H9 (cell line): ENCODE results near the gene NTRK3. TPM values are rescaled to one million over a fixed set of nuclear protein-coding genes. Genes with fewer than 3 reads are reported as not detected.

Experiments used
- DNase-seq: peaks from one replicate; pipeline ENCODE4 v3.0.0-alpha.2; 2017
- H2AFZ ChIP-seq: one replicate; pipeline ENCODE4 v1.6.1; 2013; ENCODE audit warnings: mild to moderate bottlenecking, low read length, control low read depth, moderate library complexity
- H2AK5ac ChIP-seq: 2 replicates; pipeline ENCODE4 v1.6.1; 2013; ENCODE audit warnings: low read length, control low read depth, mixed read lengths; ENCODE audit not compliant: insufficient read length
- H2BK120ac ChIP-seq: one replicate; pipeline ENCODE4 v1.6.1; 2013; ENCODE audit warnings: low read depth, mild to moderate bottlenecking, low read length, control low read depth, inconsistent platforms; ENCODE audit not compliant: poor library complexity, severe bottlenecking
- H2BK12ac ChIP-seq: 2 replicates; pipeline ENCODE4 v1.6.1; 2013; ENCODE audit warnings: low read length, control low read depth, mixed read lengths, low read depth; ENCODE audit not compliant: insufficient read length
- H2BK15ac ChIP-seq: 2 replicates; pipeline ENCODE4 v1.6.1; 2013; ENCODE audit warnings: low read depth, low read length, control low read depth
- H2BK20ac ChIP-seq: one replicate; pipeline ENCODE4 v1.6.1; 2013; ENCODE audit warnings: low read depth, mild to moderate bottlenecking, low read length, control low read depth, inconsistent platforms; ENCODE audit not compliant: poor library complexity, severe bottlenecking
- H2BK5ac ChIP-seq: 2 replicates; pipeline ENCODE4 v1.6.1; 2013; ENCODE audit warnings: low read length, control low read depth, mixed read lengths; ENCODE audit not compliant: insufficient read length
- H3K14ac ChIP-seq: 2 replicates; pipeline ENCODE4 v1.6.1; 2013; ENCODE audit warnings: low read length, control low read depth; ENCODE audit not compliant: insufficient read depth
- H3K18ac ChIP-seq: 2 replicates; pipeline ENCODE4 v1.6.1; 2013; ENCODE audit warnings: low read depth, mild to moderate bottlenecking, mixed read lengths, low read length, control low read depth; ENCODE audit not compliant: insufficient read length
- H3K23ac ChIP-seq: 2 replicates; pipeline ENCODE4 v1.6.1; 2013; ENCODE audit warnings: low read length, control low read depth, mixed read lengths, low read depth; ENCODE audit not compliant: insufficient read length
- H3K23me2 ChIP-seq: 2 replicates; pipeline ENCODE4 v1.6.1; 2013; ENCODE audit warnings: low read depth, mild to moderate bottlenecking, mixed read lengths, low read length, control low read depth; ENCODE audit not compliant: insufficient read length, poor library complexity, severe bottlenecking
- H3K27ac ChIP-seq: 2 replicates; pipeline ENCODE4 v1.5.1; 2013; ENCODE audit warnings: low read length, control low read depth, mixed read lengths, low read depth; ENCODE audit not compliant: insufficient read length
- H3K27me3 ChIP-seq: 2 replicates; pipeline ENCODE4 v1.6.1; 2013; ENCODE audit warnings: low read length, control low read depth, inconsistent platforms; ENCODE audit not compliant: insufficient read depth
- H3K4ac ChIP-seq: 2 replicates; pipeline ENCODE4 v1.6.1; 2013; ENCODE audit warnings: low read depth, mild to moderate bottlenecking, control low read depth, inconsistent platforms, low read length, moderate library complexity
- H3K4me1 ChIP-seq: 2 replicates; pipeline ENCODE4 v1.6.1; 2013; ENCODE audit warnings: low read length, control low read depth, inconsistent platforms; ENCODE audit not compliant: insufficient read depth
- H3K4me2 ChIP-seq: 2 replicates; pipeline ENCODE4 v1.6.1; 2013; ENCODE audit warnings: low read length, control low read depth, mixed read lengths; ENCODE audit not compliant: insufficient read length, insufficient read depth
- H3K56ac ChIP-seq: 2 replicates; pipeline ENCODE4 v1.6.1; 2013; ENCODE audit warnings: low read depth, mild to moderate bottlenecking, mixed read lengths, low read length, control low read depth; ENCODE audit not compliant: insufficient read length
- H3K79me1 ChIP-seq: 2 replicates; pipeline ENCODE4 v1.6.1; 2013; ENCODE audit warnings: low read depth, mild to moderate bottlenecking, moderate library complexity, low read length, control low read depth, inconsistent platforms; ENCODE audit not compliant: insufficient read depth, poor library complexity, severe bottlenecking
- H3K79me2 ChIP-seq: 2 replicates; pipeline ENCODE4 v1.6.1; 2013; ENCODE audit warnings: low read length, control low read depth, inconsistent platforms; ENCODE audit not compliant: insufficient read depth
- H3K9ac ChIP-seq: 2 replicates; pipeline ENCODE4 v1.6.1; 2013; ENCODE audit warnings: low read length, control low read depth, mixed read lengths; ENCODE audit not compliant: insufficient read length; ENCODE audit errors: extremely low read depth
- H3K9me3 ChIP-seq: one replicate; pipeline ENCODE4 v1.6.1; 2013; ENCODE audit warnings: low read depth, low read length, inconsistent platforms; ENCODE audit not compliant: control insufficient read depth
- H3T11ph ChIP-seq: one replicate; pipeline ENCODE4 v1.6.1; 2013; ENCODE audit warnings: mild to moderate bottlenecking, low read length, control low read depth, inconsistent platforms
- H4K20me1 ChIP-seq: one replicate; pipeline ENCODE4 v1.6.1; 2013; ENCODE audit not compliant: control insufficient read depth, insufficient read length, insufficient read depth
- H4K5ac ChIP-seq: 2 replicates; pipeline ENCODE4 v1.6.1; 2013; ENCODE audit warnings: low read depth, mild to moderate bottlenecking, mixed read lengths, low read length, control low read depth; ENCODE audit not compliant: insufficient read length
- H4K8ac ChIP-seq: replicated peaks from 2 replicates; pipeline ENCODE4 v1.6.1; 2013; ENCODE audit warnings: low read length, control low read depth, mixed read lengths, low read depth; ENCODE audit not compliant: insufficient read length
- H4K91ac ChIP-seq: 2 replicates; pipeline ENCODE4 v1.6.1; 2013; ENCODE audit warnings: low read depth, mild to moderate bottlenecking, moderate library complexity, mixed read lengths, low read length, control low read depth; ENCODE audit not compliant: insufficient read length
- H3K27ac Mint-ChIP-seq, 3 experiments: 2 replicates in 2 of 3; 3 replicates in 1 of 3; pipeline ENCODE4 v1.8.0; 2020 to 2021; ENCODE audit warnings: mixed read lengths in 3 of 3, mild to moderate bottlenecking in 1 of 3, moderate library complexity in 1 of 3
- H3K27me3 Mint-ChIP-seq: 2 replicates; pipeline ENCODE4 v1.8.0; 2021; ENCODE audit warnings: low read depth, mild to moderate bottlenecking, moderate library complexity, mixed read lengths
- H3K36me3 Mint-ChIP-seq, 3 experiments: 2 replicates in 2 of 3; 3 replicates in 1 of 3; pipeline ENCODE4 v1.8.0; 2020 to 2021; ENCODE audit warnings: low read depth in 3 of 3, mixed read lengths in 3 of 3; ENCODE audit not compliant: insufficient read depth in 1 of 3
- H3K4me1 Mint-ChIP-seq, 2 experiments: 2 replicates each; pipeline ENCODE4 v1.8.0; 2020; ENCODE audit warnings: mixed read lengths in 2 of 2
- H3K4me3 Mint-ChIP-seq, 2 experiments: 2 replicates in 1 of 2; 3 replicates in 1 of 2; pipeline ENCODE4 v1.8.0; 2020 to 2021; ENCODE audit warnings: mild to moderate bottlenecking in 2 of 2, mixed read lengths in 2 of 2, moderate library complexity in 1 of 2
- H3K9me3 Mint-ChIP-seq, 2 experiments: 2 replicates in 1 of 2; 3 replicates in 1 of 2; pipeline ENCODE4 v1.8.0; 2020; ENCODE audit warnings: mild to moderate bottlenecking in 2 of 2, mixed read lengths in 2 of 2, moderate library complexity in 1 of 2
- WGBS: extraction: QIAGEN DNeasy Blood & Tissue Kit; methylation state at CpG from one replicate; pipeline ENCODE4 v1.1.7; 2013; ENCODE audit warnings: missing lambda C conversion rate, low lambda C conversion rate, mixed read lengths; ENCODE audit not compliant: insufficient read length; ENCODE audit errors: extremely low coverage; 5-methylcytosine and 5-hydroxymethylcytosine counted together
- total RNA-seq: library from RNA; stranded (reverse); gene quantifications from 2 replicates; pipeline ENCODE4 v1.2.1, GENCODE V29; 2021
- TF ChIP-seq, protein P1 (sequence below): fragments of 200-600 bp; sonication (generic); conservative IDR thresholded peaks from 3 replicates; pipeline ENCODE4 v1.8.0; 2021; ENCODE audit warnings: antibody characterized with exemption, mild to moderate bottlenecking

The NTRK3 gene
- total RNA-seq, 1 experiment from 2014 or later: 2.5 TPM

- Mint-ChIP-seq H3K4me1 (peaks cover 0 to 4% of the 10 kb centered on the region in 2 experiments; a peak in 1 of 4 replicates), H3K4me3 (no peak overlapping the region), H3K9me3 (peaks cover 0 to 2% of the 10 kb centered on the region in 2 experiments; a peak in 2 of 5 replicates), H3K36me3 (no peaks in the 10 kb centered on the region; a peak in 1 of 7 replicates), H3K27ac (no peak overlapping the region; a peak in 1 of 7 replicates), H3K27me3 (peaks cover 4% of the 10 kb centered on the region; the same call in 1 of the 2 replicates)
- Histone ChIP-seq H3K9ac (no peak overlapping the region), H3K56ac (no peak overlapping the region), H3K23ac (no peak overlapping the region), H4K8ac (no peak overlapping the region), H3K79me1 (no peaks in the 10 kb centered on the region), H3K27me3 (no peaks in the 10 kb centered on the region), H3K9me3 (no peaks in the 10 kb centered on the region), H3K23me2 (no peaks in the 10 kb centered on the region), H3K4ac (no peak overlapping the region), H4K91ac (no peak overlapping the region), H2AFZ (no peak overlapping the region), H4K5ac (no peak overlapping the region), H3T11ph (no peak overlapping the region), H2BK20ac (no peak overlapping the region), H3K14ac (no peak overlapping the region; the same call in 1 of the 2 replicates), H2BK15ac (no peak overlapping the region), H2BK120ac (no peak overlapping the region), H3K4me2 (no peak overlapping the region), H3K18ac (no peak overlapping the region), H3K79me2 (no peaks in the 10 kb centered on the region), H3K27ac (no peak overlapping the region), H3K4me1 (no peaks in the 10 kb centered on the region), H2AK5ac (no peak overlapping the region), H2BK5ac (no peak overlapping the region), H4K20me1 (no peaks in the 10 kb centered on the region), H2BK12ac (no peak overlapping the region)
- DNase-seq: no peak
- no CpG with 5 or more reads among the region's 3 CpGs for WGBS
- TF ChIP-seq, protein P1, sequence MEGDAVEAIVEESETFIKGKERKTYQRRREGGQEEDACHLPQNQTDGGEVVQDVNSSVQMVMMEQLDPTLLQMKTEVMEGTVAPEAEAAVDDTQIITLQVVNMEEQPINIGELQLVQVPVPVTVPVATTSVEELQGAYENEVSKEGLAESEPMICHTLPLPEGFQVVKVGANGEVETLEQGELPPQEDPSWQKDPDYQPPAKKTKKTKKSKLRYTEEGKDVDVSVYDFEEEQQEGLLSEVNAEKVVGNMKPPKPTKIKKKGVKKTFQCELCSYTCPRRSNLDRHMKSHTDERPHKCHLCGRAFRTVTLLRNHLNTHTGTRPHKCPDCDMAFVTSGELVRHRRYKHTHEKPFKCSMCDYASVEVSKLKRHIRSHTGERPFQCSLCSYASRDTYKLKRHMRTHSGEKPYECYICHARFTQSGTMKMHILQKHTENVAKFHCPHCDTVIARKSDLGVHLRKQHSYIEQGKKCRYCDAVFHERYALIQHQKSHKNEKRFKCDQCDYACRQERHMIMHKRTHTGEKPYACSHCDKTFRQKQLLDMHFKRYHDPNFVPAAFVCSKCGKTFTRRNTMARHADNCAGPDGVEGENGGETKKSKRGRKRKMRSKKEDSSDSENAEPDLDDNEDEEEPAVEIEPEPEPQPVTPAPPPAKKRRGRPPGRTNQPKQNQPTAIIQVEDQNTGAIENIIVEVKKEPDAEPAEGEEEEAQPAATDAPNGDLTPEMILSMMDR: no peak
Observed at GRCh38 chr15:87976552-87976951, 280.0 kb downstream of the NTRK3 start.
